Left cardiac atrium (tissue), 4 donors: ENCODE measurements around the gene MPPED1. TPM values are rescaled to one million over a fixed set of nuclear protein-coding genes. Genes with fewer than 3 reads are reported as not detected.

Experiments
- ATAC-seq, 2 donors: fragments of 200-7000 bp; cut with Tn5 transposase; one replicate each; pipeline ENCODE4 v1.9.1; 2020; ENCODE audit warnings: mild to moderate bottlenecking in 2 of 2, moderate library complexity in 2 of 2
- DNase-seq: peaks from one replicate; pipeline ENCODE4 v3.0.0-alpha.2; 2020
- intact Hi-C, 2 donors: fragments of 100-400 bp; cut with DNase I; formaldehyde crosslinking; loops; one replicate each; pipeline versions ENCODE4 v1.14.1 to v1.15.1; 2022 to 2023
- total RNA-seq, 2 donors: library from RNA; stranded (reverse); fragmentation: NEBNext Ultra II Directional; extraction: Animal tissue kit (Norgen Biotek cat#: 25700); gene quantifications; one replicate each; pipeline ENCODE4 v1.2.1, GENCODE V29; 2021
- donor health status: DM: no; HTN: yes; CAD: no.
- donor health status: DM: no; HTN: yes; CAD: no; lungs with severe emphysema.
- donor health status: DM: yes; HTN: yes; CAD: no.
- donor health status: Dilated cardiomyopathy.

The MPPED1 gene
- total RNA-seq, 2 donors from 2014 or later, result 0.12 TPM; not detected in 1

- ATAC-seq (no peak), DNase-seq (no peak)
- intact Hi-C loops, result no loop called here
Measured at GRCh38 chr22:43424666-43425630, 13.1 kb downstream of the MPPED1 start.

- ATAC-seq (no peak), DNase-seq (no peak)
- intact Hi-C loops, result no loop called here
Measured at GRCh38 chr22:43425976-43426785, 14.4 kb downstream of the MPPED1 start.

GRCh38 chr22:43426816-43427215 lies 15.0 kb downstream of the MPPED1 start:
- DNase-seq (no peak), ATAC-seq (no peak)
- intact Hi-C loops, result no loop called here

- ATAC-seq, result no peak
- DNase-seq, result no peak
- intact Hi-C loops, result no loop called here
Measured at GRCh38 chr22:43427296-43428004, 15.6 kb downstream of the MPPED1 start.

GRCh38 chr22:43428005-43428485 lies 16.2 kb downstream of the MPPED1 start:
- DNase-seq (no peak), ATAC-seq (no peak)
- intact Hi-C loops, result no loop called here

GRCh38 chr22:43428521-43428920 lies 16.7 kb downstream of the MPPED1 start:
- DNase-seq, result no peak
- intact Hi-C loops, result no loop called here

GRCh38 chr22:43429426-43429825 lies 17.6 kb downstream of the MPPED1 start:
- intact Hi-C loops, result no loop called here
- no peak for DNase-seq
- no peak for ATAC-seq

More at GRCh38 chr22:43428521-43428920, 16.7 kb downstream of the MPPED1 start:
- ATAC-seq, result no peak

- intact Hi-C loops, result no loop called here
- DNase-seq, result no peak
- no peak for ATAC-seq
Measured at GRCh38 chr22:43431808-43432554, 20.2 kb downstream of the MPPED1 start.

GRCh38 chr22:43432883-43433415 lies 21.1 kb downstream of the MPPED1 start:
- DNase-seq (no peak), ATAC-seq (no peak)
- intact Hi-C loops, result no loop called here

- DNase-seq, result no peak
- ATAC-seq, result no peak
- intact Hi-C loops, result no loop called here
Measured at GRCh38 chr22:43433451-43434274, 21.8 kb downstream of the MPPED1 start.

- DNase-seq (no peak), ATAC-seq (no peak)
- intact Hi-C loops, result no loop called here
Measured at GRCh38 chr22:43434275-43434927, 22.6 kb downstream of the MPPED1 start.

- no peak for ATAC-seq
- DNase-seq, result no peak
- intact Hi-C loops, result no loop called here
Measured at GRCh38 chr22:43434928-43435311, 23.1 kb downstream of the MPPED1 start.

GRCh38 chr22:43435851-43436811 lies 24.3 kb downstream of the MPPED1 start:
- intact Hi-C loops, result no loop called here
- no peak for DNase-seq
- peak in 1 of 2 donors; percentile 22 for ATAC-seq

GRCh38 chr22:43436868-43437267 lies 25.1 kb downstream of the MPPED1 start:
- intact Hi-C loops, result no loop called here
- ATAC-seq (no peak), DNase-seq (no peak)

GRCh38 chr22:43437871-43438475 lies 26.2 kb downstream of the MPPED1 start:
- intact Hi-C loops, result no loop called here
- ATAC-seq (no peak), DNase-seq (no peak)
